Gastroesophageal sphincter (tissue), 4 donors: ENCODE measurements around the gene OR1D5. TPM values are rescaled to one million over a fixed set of nuclear protein-coding genes. Genes with fewer than 3 reads are reported as not detected.

ENCODE experiments used
- ATAC-seq: fragments of 150-250 bp; one replicate; pipeline ENCODE4 v1.9.1; 2016; ENCODE audit warnings: mild to moderate bottlenecking, moderate library complexity
- H3K27ac ChIP-seq, 4 donors: fragments of 200-600 bp; sonication (generic) in 3 of 4; 1 replicate in 3 of 4; 2 replicates in 1 of 4; pipeline ENCODE4 v1.5.1; 2016 to 2019
- H3K27me3 ChIP-seq: fragments of 200-600 bp; sonication (generic); one replicate; pipeline ENCODE4 v1.5.1; 2019
- H3K36me3 ChIP-seq, 2 donors: fragments of 200-600 bp; sonication (generic); one replicate each; pipeline ENCODE4 v1.5.1; 2019; ENCODE audit warnings: control low read depth in 1 of 2
- H3K4me1 ChIP-seq, 3 donors: fragments of 200-600 bp; sonication (generic); 1 replicate in 2 of 3; 2 replicates in 1 of 3; pipeline ENCODE4 v1.5.1; 2016 to 2019; ENCODE audit warnings: control low read depth in 2 of 3
- H3K4me3 ChIP-seq, 2 donors: fragments of 200-600 bp; sonication (generic); one replicate each; pipeline ENCODE4 v1.5.1; 2019; ENCODE audit warnings: mild to moderate bottlenecking in 1 of 2, moderate library complexity in 1 of 2
- H3K9me3 ChIP-seq, 3 donors: fragments of 200-600 bp; sonication (generic); one replicate each; pipeline ENCODE4 v1.5.1; 2017 to 2019; ENCODE audit warnings: control low read depth in 2 of 3
- EP300 ChIP-seq: sonication (generic); formaldehyde crosslinking; IDR thresholded peaks from one replicate; pipeline ENCODE4 v1.6.1; 2017; ENCODE audit warnings: antibody characterized with exemption, mild to moderate bottlenecking
- POLR2A ChIP-seq, 2 donors: fragments of 450-650 bp; IDR thresholded peaks; one replicate each; pipeline ENCODE4 v1.6.1; 2017; ENCODE audit warnings: antibody characterized with exemption in 2 of 2, mild to moderate bottlenecking in 2 of 2, moderate library complexity in 1 of 2
- POLR2AphosphoS5 ChIP-seq: sonication (generic); formaldehyde crosslinking; IDR thresholded peaks from one replicate; pipeline ENCODE4 v1.6.1; 2017; ENCODE audit warnings: antibody characterized with exemption
- WGBS, 2 donors: methylation state at CpG; one replicate each; pipeline ENCODE4 v1.1.5; 2018; ENCODE audit warnings: low coverage in 1 of 2; 5-methylcytosine and 5-hydroxymethylcytosine counted together
- total RNA-seq, 4 donors: library from RNA; depleted of rRNA; stranded (reverse); fragments of >200 nt; gene quantifications; one replicate each; pipeline ENCODE4 v1.1.0, GENCODE V29; 2016
- TF ChIP-seq, protein P1 (sequence below), 4 experiments: fragments of 200-600 bp in 2 of 4; fragments of 450-650 bp in 2 of 4; sonication (generic) in 1 of 4; IDR thresholded peaks; one replicate each; pipeline ENCODE4 v1.5.1; 2017 to 2019; ENCODE audit warnings: antibody characterized with exemption in 4 of 4, mild to moderate bottlenecking in 2 of 4, moderate library complexity in 2 of 4

Gene OR1D5
- total RNA-seq, 4 donors from 2014 or later: not detected

DNA sequence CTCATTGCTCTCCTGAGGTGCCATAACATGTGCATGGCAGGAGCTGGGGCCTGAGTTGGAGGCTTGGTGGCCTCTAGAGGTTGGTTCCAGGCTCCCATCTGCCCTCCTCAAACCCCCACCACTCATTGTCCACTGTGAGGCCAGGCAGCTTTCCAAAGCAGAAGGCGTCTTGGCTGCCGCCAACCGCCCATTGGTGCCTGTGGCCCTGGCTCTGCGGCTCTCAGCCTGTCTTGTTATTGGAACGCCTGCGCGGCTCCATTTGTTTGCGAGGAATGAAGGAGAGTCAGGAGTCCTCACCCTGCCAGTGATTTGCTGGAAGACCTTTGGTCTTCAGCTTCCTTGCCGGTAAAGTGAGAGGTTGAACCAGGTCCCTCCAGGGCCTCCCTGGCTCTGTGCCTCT, 43.6 kb downstream of the OR1D5 start:
- Histone ChIP-seq H3K36me3 (peaks cover 0 to 76% of the 10 kb centered on the region in 2 donors), H3K4me3 (no peak overlapping the region), H3K27ac (no peak overlapping the region), H3K9me3 (peaks cover 0 to 23% (median 0%) of the 10 kb centered on the region in 3 donors), H3K27me3 (no peaks in the 10 kb centered on the region), H3K4me1 (no peaks in the 10 kb centered on the region)
- no peak for ATAC-seq
- WGBS, 2 donors: 0 to 72% methylated on average over 1 to 3 of the region's 9 CpGs
- TF ChIP-seq POLR2A (IDR thresholded peaks at IDR 0.05) (no peak), POLR2AphosphoS5 (no peak), EP300 (no peak)
- TF ChIP-seq, protein P1, sequence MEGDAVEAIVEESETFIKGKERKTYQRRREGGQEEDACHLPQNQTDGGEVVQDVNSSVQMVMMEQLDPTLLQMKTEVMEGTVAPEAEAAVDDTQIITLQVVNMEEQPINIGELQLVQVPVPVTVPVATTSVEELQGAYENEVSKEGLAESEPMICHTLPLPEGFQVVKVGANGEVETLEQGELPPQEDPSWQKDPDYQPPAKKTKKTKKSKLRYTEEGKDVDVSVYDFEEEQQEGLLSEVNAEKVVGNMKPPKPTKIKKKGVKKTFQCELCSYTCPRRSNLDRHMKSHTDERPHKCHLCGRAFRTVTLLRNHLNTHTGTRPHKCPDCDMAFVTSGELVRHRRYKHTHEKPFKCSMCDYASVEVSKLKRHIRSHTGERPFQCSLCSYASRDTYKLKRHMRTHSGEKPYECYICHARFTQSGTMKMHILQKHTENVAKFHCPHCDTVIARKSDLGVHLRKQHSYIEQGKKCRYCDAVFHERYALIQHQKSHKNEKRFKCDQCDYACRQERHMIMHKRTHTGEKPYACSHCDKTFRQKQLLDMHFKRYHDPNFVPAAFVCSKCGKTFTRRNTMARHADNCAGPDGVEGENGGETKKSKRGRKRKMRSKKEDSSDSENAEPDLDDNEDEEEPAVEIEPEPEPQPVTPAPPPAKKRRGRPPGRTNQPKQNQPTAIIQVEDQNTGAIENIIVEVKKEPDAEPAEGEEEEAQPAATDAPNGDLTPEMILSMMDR (IDR thresholded peaks at IDR 0.05): no peak

DNA sequence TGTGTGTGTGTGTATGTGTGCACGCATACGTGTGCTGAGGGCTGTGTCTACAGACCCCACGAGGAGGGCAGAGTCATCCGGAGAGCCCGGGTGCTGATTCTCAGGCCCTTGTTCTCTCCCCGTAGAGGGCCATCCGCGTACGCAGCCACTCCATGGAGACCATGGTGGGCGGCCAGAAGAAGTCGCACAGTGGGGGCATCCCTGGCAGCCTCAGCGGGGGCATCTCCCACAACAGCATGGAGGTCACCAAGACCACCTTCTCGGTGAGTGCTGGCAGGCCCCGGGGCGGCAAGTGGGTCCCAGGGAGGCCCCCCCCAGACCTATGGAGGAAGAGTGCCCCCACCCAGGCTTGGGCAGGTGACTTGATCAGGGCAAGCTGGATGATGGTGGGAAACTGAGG, 45.5 kb downstream of the OR1D5 start:
- no peaks in the 10 kb centered on the region for H3K4me1 ChIP-seq
- peaks cover 0 to 18% (median 0%) of the 10 kb centered on the region in 3 donors for H3K9me3 ChIP-seq
- no peak overlapping the region for H3K4me3 ChIP-seq
- TF ChIP-seq POLR2AphosphoS5 (no peak), POLR2A (IDR thresholded peaks at IDR 0.05) (no peak), EP300 (no peak)
- TF ChIP-seq, protein P1 (IDR thresholded peaks at IDR 0.05): no peak
- WGBS, 2 donors: 88% methylated on average over 6 of the region's 15 CpGs; no CpG with 5 or more reads in 1 of the 2 donors
- no peak overlapping the region for H3K27ac ChIP-seq
- H3K27me3 ChIP-seq: no peaks in the 10 kb centered on the region
- no peak for ATAC-seq
- H3K36me3 ChIP-seq: peaks cover 0 to 66% of the 10 kb centered on the region in 2 donors

DNA sequence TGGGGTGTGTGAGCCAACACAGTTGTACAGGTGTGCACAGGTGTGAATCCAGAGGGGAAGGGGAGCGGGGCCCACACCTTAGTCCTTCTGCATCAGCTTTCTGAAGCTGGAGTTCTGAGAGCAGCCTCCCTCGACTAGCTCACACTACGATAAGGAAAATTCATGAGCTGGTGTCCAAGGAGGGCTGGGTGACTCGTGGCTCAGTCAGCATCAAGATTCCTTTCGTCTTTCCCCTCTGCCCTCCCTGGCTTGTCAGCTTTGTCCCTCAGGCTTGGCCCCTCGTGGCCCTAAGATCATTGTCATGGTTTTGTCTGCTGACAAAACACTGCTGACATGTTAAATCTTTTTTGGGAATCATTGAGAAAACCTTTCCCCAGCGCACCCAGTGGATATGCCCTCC, 47.5 kb downstream of the OR1D5 start:
- Histone ChIP-seq H3K27me3 (no peaks in the 10 kb centered on the region), H3K36me3 (peaks cover 0 to 47% of the 10 kb centered on the region in 2 donors), H3K27ac (no peak overlapping the region), H3K4me3 (no peak overlapping the region), H3K9me3 (no peaks in the 10 kb centered on the region), H3K4me1 (no peaks in the 10 kb centered on the region)
- no peak for TF ChIP-seq POLR2A (IDR thresholded peaks at IDR 0.05)
- no peak for ATAC-seq
- 65 to 78% methylated on average over 5 to 6 of the region's 7 CpGs for WGBS, 2 donors

DNA sequence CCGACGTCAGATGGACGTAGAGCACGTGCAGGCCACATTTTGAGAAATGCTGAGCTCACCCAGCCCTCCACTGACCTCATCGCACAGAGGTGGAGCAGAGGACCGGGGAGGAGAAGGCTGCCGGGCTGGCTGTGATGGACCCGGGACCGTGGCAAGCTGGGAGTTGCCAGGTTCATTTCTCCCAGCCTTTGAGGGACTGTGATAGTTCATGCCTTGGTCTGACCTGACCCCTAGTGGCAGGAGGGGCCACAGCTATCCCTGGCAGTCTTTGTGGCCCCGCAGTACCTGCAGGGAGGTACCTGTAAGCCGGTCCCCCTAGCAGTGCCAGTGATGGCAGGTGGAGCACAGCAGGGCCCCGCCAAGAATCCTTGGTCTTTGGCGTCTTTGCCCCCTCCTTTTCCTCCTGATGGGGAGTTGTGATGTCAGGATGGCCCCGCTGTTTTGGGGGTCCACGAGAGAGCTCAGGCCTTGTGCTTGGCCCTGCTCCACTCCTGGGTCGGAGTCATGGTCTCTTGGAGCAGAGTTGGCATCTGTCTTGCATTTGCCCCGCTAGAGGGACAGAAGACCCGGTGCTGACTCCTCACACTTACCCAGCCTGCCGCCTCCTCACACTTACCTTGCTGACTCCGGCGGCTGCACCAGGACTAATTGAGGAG, 50.4 kb downstream of the OR1D5 start:
- Histone ChIP-seq H3K27ac (no peak overlapping the region), H3K9me3 (no peaks in the 10 kb centered on the region), H3K4me3 (no peak overlapping the region), H3K27me3 (no peaks in the 10 kb centered on the region), H3K36me3 (peaks cover 0 to 38% of the 10 kb centered on the region in 2 donors), H3K4me1 (no peaks in the 10 kb centered on the region)
- ATAC-seq: peak; percentile 85
- TF ChIP-seq POLR2A (IDR thresholded peaks at IDR 0.05): no peak
- TF ChIP-seq, protein P1 (IDR thresholded peaks at IDR 0.05): peak in 3 of 4 experiments; percentile 79 to 85 (median 82)
- 58 to 89% methylated on average over 7 to 13 of the region's 21 CpGs for WGBS, 2 donors

Other genes with a start within 250 kb of the OR1D5 start
- gene OR1D2, start 40.8 kb upstream of the OR1D5 start, total RNA-seq: not detected
- gene OR1G1, start 63.9 kb upstream of the OR1D5 start, total RNA-seq: not detected
- gene OR1A2, start 133.9 kb upstream of the OR1D5 start, total RNA-seq: not detected
- under 1 TPM in 1 of 4 donors, not detected in 3; 0.23 TPM for gene OR1A1, start 144.1 kb upstream of the OR1D5 start, total RNA-seq
- under 1 TPM in 1 of 4 donors, not detected in 3; 0.50 TPM for gene OR3A1, start 234.8 kb upstream of the OR1D5 start, total RNA-seq